Astrocyte (in vitro differentiated cells and primary cell): ENCODE results near the gene TRAPPC12.

Experiments used
- CTCF ChIP-seq: IDR thresholded peaks from 2 replicates; pipeline ENCODE4 v1.5.1; 2011; ENCODE audit warnings: low read depth, mild to moderate bottlenecking, inconsistent platforms, low read length, moderate library complexity; ENCODE audit not compliant: insufficient read depth
- EZH2 ChIP-seq: IDR thresholded peaks from 2 replicates; pipeline ENCODE4 v1.6.1; 2012; ENCODE audit warnings: mild to moderate bottlenecking, low read length, inconsistent platforms; ENCODE audit not compliant: insufficient read depth

DNA sequence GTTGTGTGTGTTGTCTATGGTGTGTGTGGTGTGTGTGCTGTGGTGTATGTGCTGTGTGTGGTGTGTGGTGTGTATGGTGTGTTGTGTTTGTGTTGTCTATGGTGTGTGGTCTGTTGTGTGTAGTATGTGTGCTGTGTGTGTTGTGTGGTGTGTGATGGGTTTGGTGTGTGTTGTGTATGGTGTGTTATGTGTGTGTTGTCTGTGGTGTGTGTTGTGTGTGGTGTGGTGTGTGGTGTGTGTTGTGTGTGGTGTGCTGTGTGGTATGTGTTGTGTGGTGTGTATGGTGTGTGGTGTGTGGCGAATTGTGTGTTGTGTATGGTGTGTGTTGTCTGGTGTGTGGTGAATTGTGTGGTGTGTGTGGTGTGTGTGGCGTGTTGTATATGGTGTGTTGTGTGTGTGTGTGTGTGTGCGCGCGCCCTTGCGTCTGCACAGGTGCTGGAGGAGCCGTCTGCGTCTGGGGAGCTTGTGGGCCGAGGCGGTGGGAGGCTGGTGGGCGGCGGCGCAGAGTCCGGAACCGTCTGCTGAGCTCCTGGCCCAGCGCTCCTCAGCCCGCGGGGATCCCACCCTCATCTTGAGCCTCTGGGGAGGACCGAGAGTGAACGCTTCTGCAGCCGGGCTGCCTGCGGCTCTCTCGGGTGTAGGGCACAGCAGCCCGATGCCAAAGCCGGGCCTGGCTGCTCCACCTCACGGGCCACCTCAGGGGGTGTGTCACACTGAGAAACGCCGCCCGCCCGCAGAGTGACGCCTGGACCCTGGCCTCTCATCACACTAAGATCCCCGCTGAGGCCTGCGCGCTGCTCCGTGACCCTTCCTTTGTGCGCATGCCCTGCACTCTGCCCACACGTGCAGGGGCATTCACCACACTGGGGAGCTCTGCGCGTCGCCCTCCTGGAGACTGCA is 148.6 kb downstream of the TRAPPC12 start:
- TF ChIP-seq CTCF (no peak), EZH2 (no peak)
